HepG2 (cell line): Measurements from ENCODE around the gene HSP90AB1. TPM values are rescaled to one million over a fixed set of nuclear protein-coding genes. Genes with fewer than 3 reads are reported as not detected.
A peak's percentile ranks its signal among the peaks of the same experiment; 100 is the strongest.

Source experiments
- BORCS8-MEF2B ChIP-seq: sonication (generic); formaldehyde crosslinking; IDR thresholded peaks from 2 replicates; pipeline ENCODE4 v1.8.0; 2022; ENCODE audit warnings: mild to moderate bottlenecking, missing genetic modification reagents
- CEBPG ChIP-seq: IDR thresholded peaks from 2 replicates; pipeline ENCODE4 v1.6.1; 2016
- CREM ChIP-seq, 2 experiments: sonication (generic) in 1 of 2; formaldehyde crosslinking in 1 of 2; IDR thresholded peaks; 2 replicates each; pipeline versions ENCODE4 v1.4.0 to v1.6.1; 2016 to 2020; ENCODE audit warnings: antibody characterized with exemption in 1 of 2, mild to moderate bottlenecking in 1 of 2, missing genetic modification reagents in 1 of 2
- ETV5 ChIP-seq: IDR thresholded peaks from 2 replicates; pipeline ENCODE4 v1.6.1; 2018; ENCODE audit warnings: missing biosample characterization, missing genetic modification reagents, inconsistent platforms, borderline replicate concordance
- EZH2 ChIP-seq: conservative IDR thresholded peaks from 2 replicates; pipeline ENCODE4 v1.6.1; 2012; ENCODE audit warnings: mild to moderate bottlenecking, low read depth, low read length, moderate library complexity
- FOXP1 ChIP-seq, 2 experiments: fragments of 450-650 bp in 1 of 2; IDR thresholded peaks; 2 replicates each; pipeline ENCODE4 v1.6.1; 2017 to 2018; ENCODE audit warnings: antibody characterized with exemption in 1 of 2
- HDAC2 ChIP-seq: sonication (generic); formaldehyde crosslinking; IDR thresholded peaks from 2 replicates; pipeline ENCODE4 v1.4.0; 2020; ENCODE audit warnings: missing genetic modification reagents
- IKZF1 ChIP-seq: fragments of 450-650 bp; IDR thresholded peaks from 2 replicates; pipeline ENCODE4 v1.7.1; 2016
- MED8 ChIP-seq: sonication (generic); formaldehyde crosslinking; IDR thresholded peaks from 2 replicates; pipeline ENCODE4 v1.8.1; 2023; ENCODE audit warnings: mild to moderate bottlenecking, missing genetic modification reagents; ENCODE audit not compliant: insufficient replicate concordance
- MEIS2 ChIP-seq: sonication (generic); formaldehyde crosslinking; IDR thresholded peaks from 2 replicates; pipeline ENCODE4 v1.9.0; 2021; ENCODE audit warnings: mild to moderate bottlenecking, missing genetic modification reagents
- NR1H2 ChIP-seq: sonication (generic); formaldehyde crosslinking; IDR thresholded peaks from 2 replicates; pipeline ENCODE4 v1.8.1; 2022; ENCODE audit warnings: low read depth, missing genetic modification reagents, borderline replicate concordance
- NR2F1 ChIP-seq, 2 experiments: fragments of 450-650 bp in 1 of 2; formaldehyde crosslinking in 1 of 2; IDR thresholded peaks; 2 replicates each; pipeline versions ENCODE4 v1.5.0 to v1.6.1; 2016 to 2020; ENCODE audit warnings: mild to moderate bottlenecking in 1 of 2, missing compliant biosample characterization in 1 of 2, missing genetic modification reagents in 1 of 2, moderate library complexity in 1 of 2
- RARA ChIP-seq: IDR thresholded peaks from 2 replicates; pipeline ENCODE4 v1.6.1; 2016; ENCODE audit warnings: missing genetic modification reagents, missing compliant biosample characterization
- RNF2 ChIP-seq: fragments of 450-650 bp; conservative IDR thresholded peaks from 2 replicates; pipeline ENCODE4 v1.6.1; 2016; ENCODE audit warnings: low read depth
- SIN3B ChIP-seq: fragments of 150-350 bp; IDR thresholded peaks from 2 replicates; pipeline ENCODE4 v1.6.1; 2014; ENCODE audit warnings: low read length
- SP4 ChIP-seq: sonication (generic); formaldehyde crosslinking; IDR thresholded peaks from 2 replicates; pipeline ENCODE4 v1.8.1; 2023; ENCODE audit warnings: mild to moderate bottlenecking, missing genetic modification reagents
- SRF ChIP-seq: IDR thresholded peaks from 2 replicates; pipeline ENCODE4 v1.6.1; 2011; ENCODE audit warnings: mild to moderate bottlenecking, low read depth, low read length, moderate library complexity
- TBX2 ChIP-seq: sonication (generic); formaldehyde crosslinking; IDR thresholded peaks from 2 replicates; pipeline ENCODE4 v1.5.0; 2020; ENCODE audit warnings: missing genetic modification reagents, mild to moderate bottlenecking, borderline replicate concordance
- TOE1 ChIP-seq: sonication (generic); formaldehyde crosslinking; IDR thresholded peaks from 2 replicates; pipeline ENCODE4 v1.4.0; 2020; ENCODE audit warnings: mild to moderate bottlenecking, missing genetic modification reagents
- ZNF234 ChIP-seq: sonication (generic); formaldehyde crosslinking; conservative IDR thresholded peaks from 2 replicates; pipeline ENCODE4 v1.5.1; 2020; ENCODE audit warnings: mild to moderate bottlenecking, missing genetic modification reagents
- ZNF256 ChIP-seq: sonication (generic); formaldehyde crosslinking; conservative IDR thresholded peaks from 2 replicates; pipeline ENCODE4 v1.4.0; 2020; ENCODE audit warnings: missing genetic modification reagents
- ZNF331 ChIP-seq: sonication (generic); formaldehyde crosslinking; IDR thresholded peaks from 2 replicates; pipeline ENCODE4 v1.4.0; 2020; ENCODE audit warnings: missing genetic modification reagents
- ZNF558 ChIP-seq: sonication (generic); formaldehyde crosslinking; IDR thresholded peaks from 2 replicates; pipeline ENCODE4 v1.9.0; 2022; ENCODE audit warnings: mild to moderate bottlenecking, missing genetic modification reagents, borderline replicate concordance
- ZNF564 ChIP-seq: sonication (generic); formaldehyde crosslinking; IDR thresholded peaks from 2 replicates; pipeline ENCODE4 v1.8.1; 2023; ENCODE audit warnings: mild to moderate bottlenecking, missing genetic modification reagents
- ZNF737 ChIP-seq: sonication (generic); formaldehyde crosslinking; IDR thresholded peaks from 2 replicates; pipeline ENCODE4 v1.5.0; 2020; ENCODE audit warnings: missing genetic modification reagents, mild to moderate bottlenecking, borderline replicate concordance
- polyA plus RNA-seq, 8 experiments: library from polyadenylated mRNA; depleted of rRNA in 3 of 8; stranded (reverse) in 7 of 8; unstranded in 1 of 8; fragments of >200 nt; fragmentation: Illumina TruSeq in 4 of 8; extraction: Trizol in 4 of 8; gene quantifications; 2 replicates each; pipeline versions ENCODE4 v1.2.1 to v1.2.3, GENCODE V29; 2011 to 2016; ENCODE audit warnings: low read depth in 4 of 8, missing spikeins in 1 of 8, mixed read lengths in 1 of 8; ENCODE audit not compliant: insufficient read depth in 1 of 8
- total RNA-seq, 5 experiments: library from RNA; depleted of rRNA; stranded (reverse); fragments of >200 nt; fragmentation: Illumina TruSeq; extraction: Trizol; gene quantifications; 2 replicates each; pipeline ENCODE4 v1.2.3, GENCODE V29; 2016; ENCODE audit warnings: low read depth in 1 of 5
- TF ChIP-seq, protein P1 (sequence below): sonication (generic); formaldehyde crosslinking; IDR thresholded peaks from 2 replicates; pipeline ENCODE4 v1.8.1; 2023; ENCODE audit warnings: mild to moderate bottlenecking, missing genetic modification reagents, borderline replicate concordance
- TF ChIP-seq, protein P2 (sequence below): sonication (generic); formaldehyde crosslinking; IDR thresholded peaks from 2 replicates; pipeline ENCODE4 v1.9.0; 2021; ENCODE audit warnings: missing genetic modification reagents, mild to moderate bottlenecking, borderline replicate concordance
- TF ChIP-seq, protein P3 (sequence below): IDR thresholded peaks from 2 replicates; pipeline ENCODE4 v1.6.1; 2016; ENCODE audit warnings: missing compliant biosample characterization, missing genetic modification reagents, borderline replicate concordance

The HSP90AB1 gene
- total and polyA plus RNA-seq, 2 of the 13 experiments (the other 11 are each of a cell fraction or from before 2014, with no cell fraction given) = 1,325 to 1,472 TPM

DNA sequence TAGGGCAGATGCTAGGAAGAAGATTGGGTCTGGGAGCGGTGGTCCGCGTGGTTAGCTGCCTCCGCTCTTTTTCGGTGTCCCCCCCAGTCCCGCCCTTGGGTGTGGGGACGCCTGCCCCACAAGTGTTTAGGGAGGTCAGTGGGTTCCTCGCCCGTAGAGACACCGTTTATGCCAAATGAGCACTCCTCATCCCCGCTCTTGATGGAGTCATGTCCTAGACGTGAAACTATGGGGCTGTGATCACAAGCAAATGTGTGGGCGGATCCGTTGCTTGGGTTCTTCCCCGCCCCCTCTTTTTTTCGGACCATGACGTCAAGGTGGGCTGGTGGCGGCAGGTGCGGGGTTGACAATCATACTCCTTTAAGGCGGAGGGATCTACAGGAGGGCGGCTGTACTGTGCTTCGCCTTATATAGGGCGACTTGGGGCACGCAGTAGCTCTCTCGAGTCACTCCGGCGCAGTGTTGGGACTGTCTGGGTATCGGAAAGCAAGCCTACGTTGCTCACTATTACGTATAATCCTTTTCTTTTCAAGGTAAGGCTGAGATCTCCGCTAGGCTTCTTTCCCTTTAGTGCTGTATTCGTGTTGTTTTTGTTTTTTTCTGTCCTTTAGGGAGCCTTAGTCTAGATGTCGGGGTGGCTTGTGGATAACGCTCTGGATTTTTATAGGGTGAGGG, at the start of gene HSP90AB1 (continued):
- TF ChIP-seq ZNF256 (CRISPR knock-in tag) (peak; percentile 99), ZNF331 (CRISPR knock-in tag) (peak; percentile 59), FOXP1 (IDR thresholded peaks at IDR 0.05) (no peak), FOXP1 (CRISPR knock-in tag; IDR thresholded peaks at IDR 0.05) (peak; percentile 38), NR1H2 (CRISPR knock-in tag) (no peak), MED8 (CRISPR knock-in tag) (no peak), SIN3B (peak; percentile 78), SRF (0 out of 2 replicates have a peak, but pooled peaks have one; percentile 3), ZNF737 (CRISPR knock-in tag) (0 out of 2 replicates have a peak, but pooled peaks have one; percentile 86), SP4 (CRISPR knock-in tag) (peak; percentile 55), RARA (CRISPR knock-in tag) (peak; percentile 55), HDAC2 (peak; percentile 32; the same call in 1 of the 2 replicates), TBX2 (CRISPR knock-in tag) (peak; percentile 51), ZNF558 (CRISPR knock-in tag) (0 out of 2 replicates have a peak, but pooled peaks have one; percentile 45), RNF2 (no peak), TOE1 (no peak), IKZF1 (no peak), ZNF564 (0 out of 2 replicates have a peak, but pooled peaks have one; percentile 1), BORCS8-MEF2B (no peak; the same call in 1 of the 2 replicates), NR2F1 (CRISPR knock-in tag; IDR thresholded peaks at IDR 0.05) (no peak), MEIS2 (peak; percentile 89), EZH2 (no peak), ZNF234 (no peak; the same call in none of the 2 replicates), ETV5 (CRISPR knock-in tag) (0 out of 2 replicates have a peak, but pooled peaks have one; percentile 27), CREM (IDR thresholded peaks at IDR 0.05) (peak; percentile 86), CREM (CRISPR knock-in tag; IDR thresholded peaks at IDR 0.05) (no peak), CEBPG (CRISPR knock-in tag) (0 out of 2 replicates have a peak, but pooled peaks have one; percentile 26)
- TF ChIP-seq, protein P1, sequence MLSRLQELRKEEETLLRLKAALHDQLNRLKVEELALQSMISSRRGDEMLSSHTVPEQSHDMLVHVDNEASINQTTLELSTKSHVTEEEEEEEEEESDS (CRISPR knock-in tag) = no peak
- TF ChIP-seq, protein P2, sequence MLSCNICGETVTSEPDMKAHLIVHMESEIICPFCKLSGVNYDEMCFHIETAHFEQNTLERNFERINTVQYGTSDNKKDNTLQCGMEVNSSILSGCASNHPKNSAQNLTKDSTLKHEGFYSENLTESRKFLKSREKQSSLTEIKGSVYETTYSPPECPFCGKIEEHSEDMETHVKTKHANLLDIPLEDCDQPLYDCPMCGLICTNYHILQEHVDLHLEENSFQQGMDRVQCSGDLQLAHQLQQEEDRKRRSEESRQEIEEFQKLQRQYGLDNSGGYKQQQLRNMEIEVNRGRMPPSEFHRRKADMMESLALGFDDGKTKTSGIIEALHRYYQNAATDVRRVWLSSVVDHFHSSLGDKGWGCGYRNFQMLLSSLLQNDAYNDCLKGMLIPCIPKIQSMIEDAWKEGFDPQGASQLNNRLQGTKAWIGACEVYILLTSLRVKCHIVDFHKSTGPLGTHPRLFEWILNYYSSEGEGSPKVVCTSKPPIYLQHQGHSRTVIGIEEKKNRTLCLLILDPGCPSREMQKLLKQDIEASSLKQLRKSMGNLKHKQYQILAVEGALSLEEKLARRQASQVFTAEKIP (CRISPR knock-in tag) = no peak
- TF ChIP-seq, protein P3, sequence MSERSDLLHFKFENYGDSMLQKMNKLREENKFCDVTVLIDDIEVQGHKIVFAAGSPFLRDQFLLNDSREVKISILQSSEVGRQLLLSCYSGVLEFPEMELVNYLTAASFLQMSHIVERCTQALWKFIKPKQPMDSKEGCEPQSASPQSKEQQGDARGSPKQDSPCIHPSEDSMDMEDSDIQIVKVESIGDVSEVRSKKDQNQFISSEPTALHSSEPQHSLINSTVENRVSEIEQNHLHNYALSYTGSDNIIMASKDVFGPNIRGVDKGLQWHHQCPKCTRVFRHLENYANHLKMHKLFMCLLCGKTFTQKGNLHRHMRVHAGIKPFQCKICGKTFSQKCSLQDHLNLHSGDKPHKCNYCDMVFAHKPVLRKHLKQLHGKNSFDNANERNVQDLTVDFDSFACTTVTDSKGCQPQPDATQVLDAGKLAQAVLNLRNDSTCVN = no peak; the same call in 1 of the 2 replicates
